Pons (tissue), 1 donor: ENCODE results near the gene GRID1.
"Not testable (repeated sequence)": the region's sequence is repeated elsewhere in the genome, so short reads cannot be mapped to it uniquely, and the experiment has no call there.

Experiments used
- DNase-seq: peaks from one replicate; pipeline ENCODE4 v3.0.0-alpha.2; 2016; ENCODE audit warnings: low spot score

The GRID1 gene

DNA sequence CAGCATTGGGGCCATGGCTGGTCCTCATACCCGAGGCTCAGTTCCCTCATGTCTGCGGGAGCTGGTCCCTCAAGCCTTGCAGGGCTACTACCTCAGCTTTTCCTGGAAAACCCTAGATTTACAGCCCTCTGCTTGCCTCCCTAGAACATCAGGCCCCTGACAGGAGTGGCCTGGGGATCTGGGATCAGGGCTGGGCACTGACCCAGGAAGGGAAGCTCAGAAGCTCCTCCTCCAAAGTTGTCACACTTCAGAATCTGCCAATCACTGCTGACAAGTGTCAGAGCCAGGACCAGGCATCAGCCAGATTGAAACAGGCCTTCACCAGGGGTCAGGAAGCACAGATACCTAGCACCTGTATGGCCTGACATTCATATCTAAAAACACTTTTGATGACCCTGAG is 115.2 kb downstream of the GRID1 start:
- DNase-seq, result no peak

DNA sequence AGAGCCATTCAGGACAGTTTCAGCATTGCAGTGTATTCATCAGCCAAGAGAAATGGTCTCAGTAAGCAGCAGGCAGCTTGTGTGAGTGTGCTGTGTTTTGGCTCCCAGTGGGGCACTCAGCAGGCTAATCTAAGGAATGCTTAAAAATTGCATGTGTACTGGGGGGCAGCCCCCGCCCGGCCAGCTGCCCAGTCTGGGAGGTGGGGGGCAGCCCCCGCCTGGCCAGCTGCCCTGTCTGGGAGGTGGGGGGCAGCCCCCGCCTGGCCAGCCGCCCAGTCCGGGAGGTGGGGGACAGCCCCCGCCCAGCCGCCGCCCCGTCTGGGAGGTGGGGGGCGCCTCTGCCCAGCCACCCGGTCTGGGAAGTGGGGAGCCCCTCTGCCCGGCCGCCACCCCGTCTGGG is 116.2 kb downstream of the GRID1 start:
- no peak for DNase-seq

DNA sequence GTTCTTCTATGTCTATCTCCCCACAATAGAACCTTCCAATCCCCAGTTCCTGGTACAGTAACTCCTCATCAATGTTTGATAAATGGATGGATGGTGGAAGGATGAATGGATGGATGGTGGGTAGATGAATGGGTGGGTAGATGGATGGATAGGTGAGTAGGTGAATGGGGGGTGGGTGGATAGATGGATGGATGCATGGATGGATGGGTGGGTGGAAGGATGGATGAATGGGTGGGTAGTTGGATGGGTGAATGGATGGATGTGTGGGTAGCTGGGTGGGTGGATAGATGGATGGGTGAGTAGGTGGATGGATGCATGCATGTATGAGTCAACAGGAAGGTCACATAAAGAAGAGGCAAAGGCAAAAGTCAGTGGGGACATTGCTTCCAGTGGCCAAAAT is 116.8 kb downstream of the GRID1 start:
- no peak for DNase-seq

DNA sequence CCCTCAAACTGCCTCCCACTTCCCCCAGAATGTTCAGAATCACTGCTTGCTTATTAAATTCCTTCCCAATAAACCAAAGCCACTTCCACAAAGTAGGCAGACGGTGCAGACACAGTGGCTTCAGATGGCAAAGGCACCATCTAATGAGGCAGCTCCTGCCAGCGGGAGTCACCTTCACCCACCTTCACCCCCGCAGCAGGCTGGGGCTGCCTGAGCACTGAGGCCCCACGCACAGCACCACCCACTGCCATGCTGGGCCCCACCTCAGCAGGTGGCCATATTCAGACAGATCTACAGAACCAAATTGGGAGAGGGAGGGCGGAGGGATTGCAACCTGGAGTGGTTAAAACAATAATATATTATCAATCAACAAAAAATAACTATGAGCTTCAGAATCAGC is 118.5 kb downstream of the GRID1 start:
- no peak for DNase-seq

DNA sequence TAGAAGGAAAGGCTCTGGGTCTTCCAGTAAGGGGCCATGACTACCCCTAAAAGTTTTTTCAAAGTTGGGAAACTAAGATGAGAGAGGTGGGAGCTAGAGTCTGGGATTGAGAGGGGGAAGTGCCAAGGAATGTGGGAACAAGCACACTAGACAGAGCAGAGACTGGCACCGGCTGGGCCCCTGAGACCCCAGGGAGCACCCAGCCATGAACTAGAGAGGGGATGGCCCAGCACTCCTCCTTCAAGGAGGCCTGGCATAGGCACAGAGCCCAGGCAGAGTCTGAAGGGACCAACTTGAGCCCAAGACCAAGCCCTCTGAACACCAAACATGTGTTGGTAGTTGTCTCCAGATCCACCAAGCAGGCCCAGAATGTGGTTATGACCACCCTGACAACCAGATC is 119.0 kb downstream of the GRID1 start:
- DNase-seq, result no peak

GRCh38 chr10:86247073-86247472 is 119.5 kb downstream of the GRID1 start:
- DNase-seq, result no peak

- DNase-seq, result no peak
Observed at GRCh38 chr10:86246279-86246940, 120.2 kb downstream of the GRID1 start.

- no peak for DNase-seq
Observed at GRCh38 chr10:86245015-86245394, 121.6 kb downstream of the GRID1 start.

GRCh38 chr10:86244297-86245014 is 122.1 kb downstream of the GRID1 start:
- no peak for DNase-seq

- DNase-seq, result no peak
Observed at GRCh38 chr10:86243651-86244155, 122.9 kb downstream of the GRID1 start.

GRCh38 chr10:86242761-86243160 is 123.8 kb downstream of the GRID1 start:
- DNase-seq, result no peak

DNA sequence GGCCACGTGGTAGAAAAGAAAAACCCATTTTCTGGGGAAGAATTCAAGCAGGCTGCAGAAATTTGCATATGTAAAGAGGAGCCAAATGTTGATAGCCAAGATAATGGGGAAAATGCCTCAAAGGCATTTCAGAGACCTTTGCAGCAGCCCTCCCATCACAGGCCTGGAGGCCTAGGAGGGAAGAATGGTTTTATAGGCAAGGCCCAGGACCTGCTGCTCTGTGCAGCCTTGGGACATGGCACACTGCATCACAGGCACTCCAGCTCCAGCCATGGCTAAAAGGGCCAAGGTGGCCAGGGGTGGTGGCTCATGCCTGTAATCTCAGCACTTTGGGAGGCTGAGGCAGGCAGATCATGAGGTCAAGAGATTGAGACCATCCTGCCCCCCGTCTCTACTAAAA is 128.5 kb downstream of the GRID1 start:
- not testable (repeated sequence) for DNase-seq

GRCh38 chr10:86234541-86235270 is 131.9 kb downstream of the GRID1 start:
- no peak for DNase-seq

DNA sequence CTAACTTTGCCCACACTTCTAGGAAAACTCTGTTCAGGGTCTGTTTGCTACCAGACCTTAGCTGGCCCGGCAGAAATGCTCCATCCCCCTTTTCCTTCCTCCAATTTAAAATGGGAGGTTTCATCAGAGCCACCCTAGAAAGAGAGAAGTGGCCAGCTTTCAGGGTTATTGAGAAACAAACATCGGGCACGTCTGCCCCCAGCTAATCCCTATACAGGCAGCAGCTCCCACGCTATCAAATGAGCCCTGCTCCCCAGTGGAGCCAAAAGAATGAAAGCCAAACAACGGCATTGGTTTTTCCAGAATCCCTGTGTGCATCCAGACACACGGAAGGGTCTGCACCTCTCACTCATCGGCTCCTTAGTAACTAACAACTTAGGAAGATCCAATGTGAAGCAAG is 132.5 kb downstream of the GRID1 start:
- no peak for DNase-seq

GRCh38 chr10:86233131-86233530 is 133.5 kb downstream of the GRID1 start:
- DNase-seq, result no peak

GRCh38 chr10:86232644-86233043 is 134.0 kb downstream of the GRID1 start:
- DNase-seq, result no peak

- DNase-seq, result no peak
Observed at GRCh38 chr10:86231796-86232560, 134.6 kb downstream of the GRID1 start.

DNA sequence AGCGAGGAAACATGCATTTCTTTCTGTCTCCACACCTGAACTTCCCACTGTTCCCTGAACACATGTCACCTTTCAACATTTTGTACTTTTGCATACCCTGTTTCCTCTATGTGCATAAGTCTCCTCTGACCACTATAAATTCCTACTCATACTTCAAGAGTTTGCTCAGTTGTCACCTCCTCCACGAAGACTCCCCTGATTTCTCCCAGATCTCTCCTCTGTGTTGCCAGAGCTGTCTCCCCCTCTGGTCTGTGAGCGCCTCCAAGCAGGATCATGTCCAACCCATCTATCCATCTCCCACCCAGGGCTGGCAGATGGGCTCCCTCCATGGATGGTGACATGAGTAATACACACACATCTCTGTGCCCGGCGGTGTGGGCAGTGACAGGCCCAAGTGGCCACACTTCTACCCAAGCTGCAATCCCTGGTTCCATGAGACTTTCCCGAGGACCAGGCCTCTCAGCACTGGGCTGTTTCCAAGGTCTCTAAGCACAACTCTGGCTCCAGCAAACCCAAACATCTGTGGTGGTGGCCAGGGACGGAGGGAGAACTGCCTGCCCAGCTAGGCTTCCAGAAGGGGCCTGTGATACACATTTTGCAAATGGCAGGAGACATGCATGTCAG is 135.9 kb downstream of the GRID1 start:
- no peak for DNase-seq

DNA sequence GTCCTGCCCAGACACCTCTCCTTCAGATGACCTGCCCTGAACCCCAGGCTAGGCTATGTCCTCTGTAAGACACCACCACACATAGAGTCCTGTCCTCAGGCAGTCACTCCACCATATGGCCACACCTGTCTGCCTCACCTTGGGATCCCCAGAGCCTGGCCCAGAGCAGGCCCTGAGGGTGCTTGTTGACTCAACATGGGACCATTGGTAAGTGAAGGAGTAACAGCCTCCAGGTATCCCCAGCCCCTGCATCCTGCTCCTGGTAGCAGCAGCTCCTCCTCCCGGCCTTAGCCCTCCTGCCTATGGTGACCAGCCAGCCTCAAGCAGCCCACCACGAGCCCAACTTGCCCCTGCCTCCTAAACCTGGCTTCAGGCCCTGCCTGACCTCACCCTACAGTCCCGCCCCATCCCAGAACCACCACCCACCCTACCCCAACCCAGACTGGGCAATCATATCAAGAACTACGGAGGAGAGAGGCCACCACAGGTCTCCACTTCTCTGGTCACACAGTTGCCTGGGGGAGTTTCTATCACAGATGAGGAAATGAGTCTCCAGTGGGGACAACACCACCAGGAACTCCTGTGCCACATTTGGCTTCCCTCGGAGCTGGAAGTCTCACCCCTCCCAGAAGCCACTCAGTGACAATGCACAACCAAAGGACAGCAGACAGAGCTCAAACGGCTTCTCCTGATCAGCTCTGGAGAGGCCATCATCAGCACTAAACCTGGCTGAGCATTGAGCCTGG is 136.6 kb downstream of the GRID1 start:
- DNase-seq, result no peak

- DNase-seq, result no peak
Observed at GRCh38 chr10:86229376-86229775, 137.2 kb downstream of the GRID1 start.
